Transverse colon (tissue), 3 donors: ENCODE measurements around the gene LRRC45.

Source experiments
- EP300 ChIP-seq: sonication (generic); formaldehyde crosslinking; IDR thresholded peaks from one replicate; pipeline ENCODE4 v1.6.1; 2017; ENCODE audit warnings: antibody characterized with exemption, low read depth
- TF ChIP-seq, protein P1 (sequence below), 5 experiments: fragments of 200-600 bp in 3 of 5; fragments of 450-650 bp in 2 of 5; sonication (generic) in 3 of 5; IDR thresholded peaks; 1 replicate in 2 of 5; 2 replicates in 3 of 5; pipeline ENCODE4 v1.5.1; 2016 to 2017; ENCODE audit warnings: antibody characterized with exemption in 5 of 5, inconsistent platforms in 3 of 5, mild to moderate bottlenecking in 2 of 5, moderate library complexity in 1 of 5

- no peak for TF ChIP-seq EP300
- TF ChIP-seq, protein P1, sequence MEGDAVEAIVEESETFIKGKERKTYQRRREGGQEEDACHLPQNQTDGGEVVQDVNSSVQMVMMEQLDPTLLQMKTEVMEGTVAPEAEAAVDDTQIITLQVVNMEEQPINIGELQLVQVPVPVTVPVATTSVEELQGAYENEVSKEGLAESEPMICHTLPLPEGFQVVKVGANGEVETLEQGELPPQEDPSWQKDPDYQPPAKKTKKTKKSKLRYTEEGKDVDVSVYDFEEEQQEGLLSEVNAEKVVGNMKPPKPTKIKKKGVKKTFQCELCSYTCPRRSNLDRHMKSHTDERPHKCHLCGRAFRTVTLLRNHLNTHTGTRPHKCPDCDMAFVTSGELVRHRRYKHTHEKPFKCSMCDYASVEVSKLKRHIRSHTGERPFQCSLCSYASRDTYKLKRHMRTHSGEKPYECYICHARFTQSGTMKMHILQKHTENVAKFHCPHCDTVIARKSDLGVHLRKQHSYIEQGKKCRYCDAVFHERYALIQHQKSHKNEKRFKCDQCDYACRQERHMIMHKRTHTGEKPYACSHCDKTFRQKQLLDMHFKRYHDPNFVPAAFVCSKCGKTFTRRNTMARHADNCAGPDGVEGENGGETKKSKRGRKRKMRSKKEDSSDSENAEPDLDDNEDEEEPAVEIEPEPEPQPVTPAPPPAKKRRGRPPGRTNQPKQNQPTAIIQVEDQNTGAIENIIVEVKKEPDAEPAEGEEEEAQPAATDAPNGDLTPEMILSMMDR (IDR thresholded peaks at IDR 0.05), result no peak
These were observed 39.2 kb downstream of the LRRC45 start for GRCh38 chr17:82062076-82062983.
